ENCODE results near the gene GRIN3B. TPM values are rescaled to one million over a fixed set of nuclear protein-coding genes. Genes with fewer than 3 reads are reported as not detected.

GRIN3B gene
- total and polyA plus RNA-seq, 9 of the 15 experiments (the other 6 are each of a cell fraction or from before 2014, with no cell fraction given) = 0.06 to 0.95 (median 0.19) TPM; not detected in 6

GRCh38 chr19:1000095-1000494 is at the start of gene GRIN3B (continued):
- TF ChIP-seq REST (IDR thresholded peaks at IDR 0.05; ENCODE audit: borderline replicate concordance) (peak; percentile 59; the same call in 1 of the 2 replicates), REST (CRISPR knock-in tag; IDR thresholded peaks at IDR 0.05; ENCODE audit: low read depth) (no peak), NR4A1 (CRISPR knock-in tag; IDR thresholded peaks at IDR 0.05) (no peak), NR4A1 (tag; IDR thresholded peaks at IDR 0.05) (no peak), RREB1 (CRISPR knock-in tag; IDR thresholded peaks at IDR 0.05) (no peak), MLX (CRISPR knock-in tag; conservative IDR thresholded peaks at IDR 0.05) (no peak), ZC3H11A (IDR thresholded peaks at IDR 0.05; ENCODE audit: low read depth, low read length) (no peak), BHLHE40 (IDR thresholded peaks at IDR 0.05; ENCODE audit: low read length) (peak; percentile 16; the same call in 1 of the 2 replicates), DPF2 (IDR thresholded peaks at IDR 0.05) (no peak)

Data from K562 (cell line).